SK-N-SH (cell line): ENCODE results near the gene RUVBL2. TPM values are rescaled to one million over a fixed set of nuclear protein-coding genes. Genes with fewer than 3 reads are reported as not detected.

Source experiments
- CTCF ChIA-PET: fragments of 300-600, 350-600 bp; formaldehyde crosslinking; extraction: SDS; loops from one replicate; lab custom pipeline; 2021; lab: Yijun Ruan, JAX
- POLR2A ChIA-PET: fragments of 350-600 bp; sonication (Branson Sonifier 250); formaldehyde crosslinking; extraction: SDS; loops from one replicate; lab custom pipeline; 2020; ENCODE audit warnings: antibody characterized with exemption, inconsistent platforms; lab: Yijun Ruan, JAX
- DNase-seq: peaks from one replicate; pipeline ENCODE4 v3.0.0; 2012
- H2AFZ ChIP-seq: fragments of 200-600 bp; sonication (generic); 2 replicates; pipeline ENCODE4 v1.8.1; 2016; ENCODE audit warnings: antibody characterized with exemption, mild to moderate bottlenecking, low read depth
- H3F3A ChIP-seq: fragments of 200-600 bp; sonication (generic); replicated peaks from 2 replicates; pipeline ENCODE3; 2016; ENCODE audit warnings: antibody characterized with exemption, mild to moderate bottlenecking; ENCODE audit not compliant: insufficient read depth
- H3K27ac ChIP-seq, 2 experiments: fragments of 200-500 bp in 1 of 2; fragments of 200-600 bp in 1 of 2; sonication (Bioruptor generic) in 1 of 2; sonication (generic), shearing (Covaris generic) in 1 of 2; 2 replicates each; pipeline versions ENCODE4 v1.5.1 to v1.6.1; 2014 to 2016; ENCODE audit warnings: low read depth in 2 of 2, inconsistent platforms in 1 of 2, low read length in 1 of 2, mild to moderate bottlenecking in 1 of 2, mixed read lengths in 1 of 2
- H3K27me3 ChIP-seq: fragments of 200-600 bp; sonication (generic), shearing (Covaris generic); 2 replicates; pipeline ENCODE4 v1.6.1; 2016; ENCODE audit warnings: mixed run types; ENCODE audit not compliant: insufficient read depth
- H3K36me3 ChIP-seq, 2 experiments: fragments of 200-500 bp in 1 of 2; fragments of 200-600 bp in 1 of 2; sonication (Bioruptor generic) in 1 of 2; sonication (generic) in 1 of 2; replicated peaks in 1 of 2; 2 replicates each; pipeline versions ENCODE3 to v1.5.1; 2014 to 2016; ENCODE audit warnings: low read length in 1 of 2, mild to moderate bottlenecking in 1 of 2; ENCODE audit not compliant: insufficient read depth in 2 of 2, control insufficient read depth in 1 of 2
- H3K4me1 ChIP-seq, 2 experiments: fragments of 200-500 bp in 1 of 2; fragments of 200-600 bp in 1 of 2; sonication (Bioruptor generic) in 1 of 2; sonication (generic), shearing (Covaris generic) in 1 of 2; 2 replicates each; pipeline versions ENCODE4 v1.5.1 to v1.6.1; 2014 to 2016; ENCODE audit warnings: low read depth in 1 of 2, low read length in 1 of 2, mixed run types in 1 of 2; ENCODE audit not compliant: insufficient read depth in 2 of 2, control insufficient read depth in 1 of 2
- H3K4me2 ChIP-seq: fragments of 200-600 bp; sonication (generic), shearing (Covaris generic); 2 replicates; pipeline ENCODE4 v1.6.1; 2017; ENCODE audit warnings: mixed run types
- H3K4me3 ChIP-seq, 2 experiments: fragments of 200-500 bp in 1 of 2; fragments of 200-600 bp in 1 of 2; sonication (Bioruptor generic) in 1 of 2; sonication (generic), shearing (Covaris generic) in 1 of 2; 2 replicates each; pipeline versions ENCODE4 v1.5.1 to v1.8.1; 2014 to 2016; ENCODE audit warnings: low read depth in 2 of 2, inconsistent platforms in 1 of 2, low read length in 1 of 2, mild to moderate bottlenecking in 1 of 2, mixed read lengths in 1 of 2, moderate library complexity in 1 of 2
- H3K79me2 ChIP-seq: fragments of 200-600 bp; sonication (generic); 2 replicates; pipeline ENCODE4 v1.8.1; 2017; ENCODE audit warnings: mild to moderate bottlenecking; ENCODE audit not compliant: insufficient read depth
- H3K9ac ChIP-seq: fragments of 200-600 bp; sonication (generic); 2 replicates; pipeline ENCODE4 v1.6.1; 2017; ENCODE audit warnings: mixed run types
- H3K9me2 ChIP-seq: fragments of 200-600 bp; sonication (generic); 2 replicates; pipeline ENCODE4 v1.6.1; 2017; ENCODE audit warnings: mixed run types
- H3K9me3 ChIP-seq: fragments of 200-600 bp; sonication (generic); 2 replicates; pipeline ENCODE4 v1.6.1; 2017; ENCODE audit warnings: mixed run types, mild to moderate bottlenecking, moderate library complexity
- H4K20me1 ChIP-seq: fragments of 200-600 bp; sonication (generic); 2 replicates; pipeline ENCODE4 v1.6.1; 2017; ENCODE audit warnings: mild to moderate bottlenecking, mixed run types; ENCODE audit not compliant: insufficient read depth
- CHD2 ChIP-seq: fragments of 150-350 bp; IDR thresholded peaks from 2 replicates; pipeline ENCODE4 v1.6.1; 2018; ENCODE audit warnings: low read length; ENCODE audit not compliant: partially characterized antibody
- ELF1 ChIP-seq: IDR thresholded peaks from 2 replicates; pipeline ENCODE4 v1.4.0; 2012
- FOSL2 ChIP-seq: IDR thresholded peaks from 2 replicates; pipeline ENCODE4 v1.4.0; 2012; ENCODE audit warnings: low read depth, mild to moderate bottlenecking, moderate library complexity, borderline replicate concordance
- FOXM1 ChIP-seq: IDR thresholded peaks from 2 replicates; pipeline ENCODE4 v1.4.0; 2012; ENCODE audit warnings: low read depth, mild to moderate bottlenecking
- GABPA ChIP-seq: IDR thresholded peaks from 2 replicates; pipeline ENCODE4 v1.4.0; 2012; ENCODE audit warnings: low read depth, mild to moderate bottlenecking
- NFIC ChIP-seq: IDR thresholded peaks from 2 replicates; pipeline ENCODE4 v1.4.0; 2012; ENCODE audit warnings: borderline replicate concordance
- NRF1 ChIP-seq: IDR thresholded peaks from 2 replicates; pipeline ENCODE4 v1.6.1; 2012; ENCODE audit warnings: low read depth, mild to moderate bottlenecking, low read length
- POLR2AphosphoS5 ChIP-seq: IDR thresholded peaks from 2 replicates; pipeline ENCODE4 v1.6.1; 2012; ENCODE audit warnings: low read depth, low read length
- RAD21 ChIP-seq: IDR thresholded peaks from 2 replicates; pipeline ENCODE4 v1.6.1; 2012; ENCODE audit warnings: mild to moderate bottlenecking, low read length
- RXRA ChIP-seq: IDR thresholded peaks from 2 replicates; pipeline ENCODE4 v1.4.0; 2012; ENCODE audit warnings: low read depth, mild to moderate bottlenecking, borderline replicate concordance
- TAF1 ChIP-seq: IDR thresholded peaks from 2 replicates; pipeline ENCODE4 v1.6.1; 2012; ENCODE audit warnings: low read depth, mild to moderate bottlenecking, low read length, moderate library complexity, borderline replicate concordance
- TEAD4 ChIP-seq: IDR thresholded peaks from 2 replicates; pipeline ENCODE4 v1.4.0; 2012; ENCODE audit warnings: mild to moderate bottlenecking, borderline replicate concordance; ENCODE audit not compliant: insufficient read depth
- USF1 ChIP-seq: IDR thresholded peaks from 2 replicates; pipeline ENCODE4 v1.4.0; 2012; ENCODE audit warnings: low read depth, borderline replicate concordance
- WGBS: methylation state at CpG from one replicate; pipeline ENCODE4 v1.1.6; 2017; ENCODE audit warnings: low lambda C conversion rate; 5-methylcytosine and 5-hydroxymethylcytosine counted together
- polyA plus RNA-seq, 3 experiments: library from polyadenylated mRNA; depleted of rRNA; stranded (reverse); fragments of >200 nt; gene quantifications; 2 replicates each; pipeline ENCODE4 v1.2.3, GENCODE V29; 2012
- TF ChIP-seq, protein P1 (sequence below): fragments of 200-600 bp; sonication (generic); IDR thresholded peaks from 2 replicates; pipeline ENCODE4 v1.6.1; 2017; ENCODE audit warnings: antibody characterized with exemption, mild to moderate bottlenecking, moderate library complexity
- TF ChIP-seq, protein P2 (sequence below): IDR thresholded peaks from 2 replicates; pipeline ENCODE4 v1.4.0; 2012; ENCODE audit warnings: low read depth, borderline replicate concordance
- TF ChIP-seq, protein P3 (sequence below): IDR thresholded peaks from 2 replicates; pipeline ENCODE4; 2012

The RUVBL2 gene
- polyA plus RNA-seq, 1 of the 3 experiments (the other 2 are of a cell fraction) = 459 TPM

GRCh38 chr19:48975947-48976847 lies 17.5 kb upstream of the RUVBL2 start:
- Histone ChIP-seq H3K79me2 (no peaks in the 10 kb centered on the region), H3K9me2 (no peaks in the 10 kb centered on the region), H3K27ac (no peak overlapping the region), H4K20me1 (no peaks in the 10 kb centered on the region), H3K36me3 (peaks cover 8 to 33% of the 10 kb centered on the region in 2 experiments), H3K4me2 (no peak overlapping the region), H3K4me3 (no peak overlapping the region), H3F3A (peaks cover 21% of the 10 kb centered on the region), H3K9ac (no peak overlapping the region), H3K4me1 (no peaks in the 10 kb centered on the region), H2AFZ (no peak overlapping the region), H3K9me3 (no peaks in the 10 kb centered on the region), H3K27me3 (no peaks in the 10 kb centered on the region)
- TF ChIP-seq RXRA (no peak), TAF1 (no peak), POLR2AphosphoS5 (no peak), FOSL2 (no peak), CHD2 (peak; percentile 72), NRF1 (no peak), GABPA (peak; percentile 65), ELF1 (peak; percentile 61; the same call in 1 of the 2 replicates)
- TF ChIP-seq, protein P1, sequence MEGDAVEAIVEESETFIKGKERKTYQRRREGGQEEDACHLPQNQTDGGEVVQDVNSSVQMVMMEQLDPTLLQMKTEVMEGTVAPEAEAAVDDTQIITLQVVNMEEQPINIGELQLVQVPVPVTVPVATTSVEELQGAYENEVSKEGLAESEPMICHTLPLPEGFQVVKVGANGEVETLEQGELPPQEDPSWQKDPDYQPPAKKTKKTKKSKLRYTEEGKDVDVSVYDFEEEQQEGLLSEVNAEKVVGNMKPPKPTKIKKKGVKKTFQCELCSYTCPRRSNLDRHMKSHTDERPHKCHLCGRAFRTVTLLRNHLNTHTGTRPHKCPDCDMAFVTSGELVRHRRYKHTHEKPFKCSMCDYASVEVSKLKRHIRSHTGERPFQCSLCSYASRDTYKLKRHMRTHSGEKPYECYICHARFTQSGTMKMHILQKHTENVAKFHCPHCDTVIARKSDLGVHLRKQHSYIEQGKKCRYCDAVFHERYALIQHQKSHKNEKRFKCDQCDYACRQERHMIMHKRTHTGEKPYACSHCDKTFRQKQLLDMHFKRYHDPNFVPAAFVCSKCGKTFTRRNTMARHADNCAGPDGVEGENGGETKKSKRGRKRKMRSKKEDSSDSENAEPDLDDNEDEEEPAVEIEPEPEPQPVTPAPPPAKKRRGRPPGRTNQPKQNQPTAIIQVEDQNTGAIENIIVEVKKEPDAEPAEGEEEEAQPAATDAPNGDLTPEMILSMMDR = no peak
- DNase-seq = peak; percentile 72
- ChIA-PET POLR2A (interaction anchor here (0.9 kb wide), 1 partner anchor 10 kb away, joined by 3 read pairs; no protein-coding TSS in a partner anchor), CTCF (interaction anchor here (1.0 to 4.5 kb wide), 5 partner anchors 8 to 188 kb away, joined by 3 to 27 read pairs (median 4); partner anchors contain the start of genes GYS1 and RUVBL2)
- 89% methylated on average over 11 of the region's 13 CpGs for WGBS

GRCh38 chr19:48977061-48977460 lies 16.6 kb upstream of the RUVBL2 start:
- 92% methylated on average over 2 of the region's 2 CpGs for WGBS
- peaks cover 8 to 36% of the 10 kb centered on the region in 2 experiments for H3K36me3 ChIP-seq
- CTCF ChIA-PET = interaction anchor here (1.0 to 4.5 kb wide), 7 partner anchors 9 to 189 kb away, joined by 3 to 27 read pairs (median 4); partner anchors contain the start of genes GYS1 and RUVBL2

More at GRCh38 chr19:48977061-48977460, 16.6 kb upstream of the RUVBL2 start:
- POLR2A ChIA-PET = interaction anchor here (0.6 to 0.9 kb wide), 2 partner anchors 11 to 83 kb away, joined by 3 read pairs; no protein-coding TSS in a partner anchor
- Histone ChIP-seq H4K20me1 (no peaks in the 10 kb centered on the region), H3K4me1 (no peaks in the 10 kb centered on the region), H3K4me3 (no peak overlapping the region), H2AFZ (no peak overlapping the region), H3F3A (peaks cover 17% of the 10 kb centered on the region), H3K9me3 (no peaks in the 10 kb centered on the region), H3K27me3 (no peaks in the 10 kb centered on the region), H3K79me2 (no peaks in the 10 kb centered on the region), H3K4me2 (no peak overlapping the region), H3K27ac (no peak overlapping the region), H3K9me2 (no peaks in the 10 kb centered on the region), H3K9ac (no peak overlapping the region)
- TF ChIP-seq RXRA (no peak), NFIC (no peak), NRF1 (no peak), FOSL2 (no peak), USF1 (no peak), FOXM1 (no peak), TEAD4 (no peak), POLR2AphosphoS5 (no peak), RAD21 (no peak)
- TF ChIP-seq, protein P2, sequence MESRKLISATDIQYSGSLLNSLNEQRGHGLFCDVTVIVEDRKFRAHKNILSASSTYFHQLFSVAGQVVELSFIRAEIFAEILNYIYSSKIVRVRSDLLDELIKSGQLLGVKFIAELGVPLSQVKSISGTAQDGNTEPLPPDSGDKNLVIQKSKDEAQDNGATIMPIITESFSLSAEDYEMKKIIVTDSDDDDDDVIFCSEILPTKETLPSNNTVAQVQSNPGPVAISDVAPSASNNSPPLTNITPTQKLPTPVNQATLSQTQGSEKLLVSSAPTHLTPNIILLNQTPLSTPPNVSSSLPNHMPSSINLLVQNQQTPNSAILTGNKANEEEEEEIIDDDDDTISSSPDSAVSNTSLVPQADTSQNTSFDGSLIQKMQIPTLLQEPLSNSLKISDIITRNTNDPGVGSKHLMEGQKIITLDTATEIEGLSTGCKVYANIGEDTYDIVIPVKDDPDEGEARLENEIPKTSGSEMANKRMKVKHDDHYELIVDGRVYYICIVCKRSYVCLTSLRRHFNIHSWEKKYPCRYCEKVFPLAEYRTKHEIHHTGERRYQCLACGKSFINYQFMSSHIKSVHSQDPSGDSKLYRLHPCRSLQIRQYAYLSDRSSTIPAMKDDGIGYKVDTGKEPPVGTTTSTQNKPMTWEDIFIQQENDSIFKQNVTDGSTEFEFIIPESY = no peak
- TF ChIP-seq, protein P1 = no peak
- TF ChIP-seq, protein P3, sequence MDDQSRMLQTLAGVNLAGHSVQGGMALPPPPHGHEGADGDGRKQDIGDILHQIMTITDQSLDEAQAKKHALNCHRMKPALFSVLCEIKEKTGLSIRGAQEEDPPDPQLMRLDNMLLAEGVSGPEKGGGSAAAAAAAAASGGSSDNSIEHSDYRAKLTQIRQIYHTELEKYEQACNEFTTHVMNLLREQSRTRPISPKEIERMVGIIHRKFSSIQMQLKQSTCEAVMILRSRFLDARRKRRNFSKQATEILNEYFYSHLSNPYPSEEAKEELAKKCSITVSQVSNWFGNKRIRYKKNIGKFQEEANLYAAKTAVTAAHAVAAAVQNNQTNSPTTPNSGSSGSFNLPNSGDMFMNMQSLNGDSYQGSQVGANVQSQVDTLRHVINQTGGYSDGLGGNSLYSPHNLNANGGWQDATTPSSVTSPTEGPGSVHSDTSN = no peak
- no peak for DNase-seq
